ENCODE data around the gene TAGLN2. TPM values are rescaled to one million over a fixed set of nuclear protein-coding genes. Genes with fewer than 3 reads are reported as not detected.

The TAGLN2 gene
- polyA plus RNA-seq, 2 of the 4 experiments (the other 2 are of a cell fraction): 536 to 811 TPM

DNA sequence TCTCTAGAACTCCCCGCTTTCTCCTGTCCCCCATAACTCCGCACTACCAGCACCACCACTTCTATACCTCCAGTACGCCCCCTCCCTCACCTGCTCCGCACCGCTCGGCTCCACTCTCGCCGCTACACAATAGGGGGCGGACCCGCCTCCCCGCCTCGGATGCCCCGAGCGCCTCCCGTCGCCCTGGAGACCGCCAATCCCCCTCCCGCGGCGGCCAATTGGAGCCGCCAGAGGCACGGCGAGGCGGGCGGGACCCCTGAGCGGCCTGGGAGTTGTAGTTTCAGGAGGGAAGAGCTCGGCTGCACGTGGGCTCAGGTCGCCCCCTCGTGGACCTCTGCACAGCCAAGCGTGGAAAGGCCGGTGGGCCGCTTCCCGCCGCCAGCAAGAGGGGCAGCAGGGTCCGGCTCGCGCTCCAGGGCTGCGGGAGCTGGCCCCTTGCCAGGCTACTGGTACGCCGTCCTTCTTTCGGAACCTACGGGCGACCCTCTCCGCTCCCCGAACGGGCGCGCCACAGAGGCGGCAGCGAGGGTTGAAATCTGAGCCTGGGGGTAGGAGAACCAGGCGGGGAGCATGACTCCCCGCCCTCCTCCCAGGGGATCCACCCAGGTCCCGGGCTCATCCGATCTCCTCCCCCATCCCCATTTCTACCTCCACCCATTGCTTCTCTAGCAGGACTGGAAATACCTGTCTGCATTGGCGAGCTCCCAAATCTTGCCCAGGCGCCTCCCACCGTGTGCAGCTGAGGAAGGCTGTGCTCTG, 20.4 kb upstream of the TAGLN2 start, which contains the start of gene IGSF9 (continued):
- TF ChIP-seq, protein P1, sequence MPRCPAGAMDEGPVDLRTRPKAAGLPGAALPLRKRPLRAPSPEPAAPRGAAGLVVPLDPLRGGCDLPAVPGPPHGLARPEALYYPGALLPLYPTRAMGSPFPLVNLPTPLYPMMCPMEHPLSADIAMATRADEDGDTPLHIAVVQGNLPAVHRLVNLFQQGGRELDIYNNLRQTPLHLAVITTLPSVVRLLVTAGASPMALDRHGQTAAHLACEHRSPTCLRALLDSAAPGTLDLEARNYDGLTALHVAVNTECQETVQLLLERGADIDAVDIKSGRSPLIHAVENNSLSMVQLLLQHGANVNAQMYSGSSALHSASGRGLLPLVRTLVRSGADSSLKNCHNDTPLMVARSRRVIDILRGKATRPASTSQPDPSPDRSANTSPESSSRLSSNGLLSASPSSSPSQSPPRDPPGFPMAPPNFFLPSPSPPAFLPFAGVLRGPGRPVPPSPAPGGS (IDR thresholded peaks at IDR 0.05): no peak
- TF ChIP-seq MYC (IDR thresholded peaks at IDR 0.05; ENCODE audit: borderline replicate concordance, low read length): 0 out of 2 replicates have a peak, but pooled peaks have one; percentile 45
- no peak for TF ChIP-seq CBX2 (IDR thresholded peaks at IDR 0.05; ENCODE audit: borderline replicate concordance, low read depth)
- TF ChIP-seq, protein P2, sequence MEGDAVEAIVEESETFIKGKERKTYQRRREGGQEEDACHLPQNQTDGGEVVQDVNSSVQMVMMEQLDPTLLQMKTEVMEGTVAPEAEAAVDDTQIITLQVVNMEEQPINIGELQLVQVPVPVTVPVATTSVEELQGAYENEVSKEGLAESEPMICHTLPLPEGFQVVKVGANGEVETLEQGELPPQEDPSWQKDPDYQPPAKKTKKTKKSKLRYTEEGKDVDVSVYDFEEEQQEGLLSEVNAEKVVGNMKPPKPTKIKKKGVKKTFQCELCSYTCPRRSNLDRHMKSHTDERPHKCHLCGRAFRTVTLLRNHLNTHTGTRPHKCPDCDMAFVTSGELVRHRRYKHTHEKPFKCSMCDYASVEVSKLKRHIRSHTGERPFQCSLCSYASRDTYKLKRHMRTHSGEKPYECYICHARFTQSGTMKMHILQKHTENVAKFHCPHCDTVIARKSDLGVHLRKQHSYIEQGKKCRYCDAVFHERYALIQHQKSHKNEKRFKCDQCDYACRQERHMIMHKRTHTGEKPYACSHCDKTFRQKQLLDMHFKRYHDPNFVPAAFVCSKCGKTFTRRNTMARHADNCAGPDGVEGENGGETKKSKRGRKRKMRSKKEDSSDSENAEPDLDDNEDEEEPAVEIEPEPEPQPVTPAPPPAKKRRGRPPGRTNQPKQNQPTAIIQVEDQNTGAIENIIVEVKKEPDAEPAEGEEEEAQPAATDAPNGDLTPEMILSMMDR (IDR thresholded peaks at IDR 0.05): peak; percentile 60
- no peak for TF ChIP-seq CBX8 (IDR thresholded peaks at IDR 0.05)
- TF ChIP-seq, protein P3, sequence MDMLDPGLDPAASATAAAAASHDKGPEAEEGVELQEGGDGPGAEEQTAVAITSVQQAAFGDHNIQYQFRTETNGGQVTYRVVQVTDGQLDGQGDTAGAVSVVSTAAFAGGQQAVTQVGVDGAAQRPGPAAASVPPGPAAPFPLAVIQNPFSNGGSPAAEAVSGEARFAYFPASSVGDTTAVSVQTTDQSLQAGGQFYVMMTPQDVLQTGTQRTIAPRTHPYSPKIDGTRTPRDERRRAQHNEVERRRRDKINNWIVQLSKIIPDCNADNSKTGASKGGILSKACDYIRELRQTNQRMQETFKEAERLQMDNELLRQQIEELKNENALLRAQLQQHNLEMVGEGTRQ (IDR thresholded peaks at IDR 0.05): peak; percentile 44; the same call in 1 of the 2 replicates
- peak; percentile 56 to 70 for TF ChIP-seq RAD21 (conservative IDR thresholded peaks at IDR 0.05 in 1 of 2, IDR thresholded peaks at IDR 0.05 in 1 of 2)
- no peak for TF ChIP-seq GATA3 (IDR thresholded peaks at IDR 0.05; ENCODE audit: borderline replicate concordance)
- no peak for TF ChIP-seq ESRRA (IDR thresholded peaks at IDR 0.05; ENCODE audit: borderline replicate concordance, low read length)
- TF ChIP-seq, protein P4, sequence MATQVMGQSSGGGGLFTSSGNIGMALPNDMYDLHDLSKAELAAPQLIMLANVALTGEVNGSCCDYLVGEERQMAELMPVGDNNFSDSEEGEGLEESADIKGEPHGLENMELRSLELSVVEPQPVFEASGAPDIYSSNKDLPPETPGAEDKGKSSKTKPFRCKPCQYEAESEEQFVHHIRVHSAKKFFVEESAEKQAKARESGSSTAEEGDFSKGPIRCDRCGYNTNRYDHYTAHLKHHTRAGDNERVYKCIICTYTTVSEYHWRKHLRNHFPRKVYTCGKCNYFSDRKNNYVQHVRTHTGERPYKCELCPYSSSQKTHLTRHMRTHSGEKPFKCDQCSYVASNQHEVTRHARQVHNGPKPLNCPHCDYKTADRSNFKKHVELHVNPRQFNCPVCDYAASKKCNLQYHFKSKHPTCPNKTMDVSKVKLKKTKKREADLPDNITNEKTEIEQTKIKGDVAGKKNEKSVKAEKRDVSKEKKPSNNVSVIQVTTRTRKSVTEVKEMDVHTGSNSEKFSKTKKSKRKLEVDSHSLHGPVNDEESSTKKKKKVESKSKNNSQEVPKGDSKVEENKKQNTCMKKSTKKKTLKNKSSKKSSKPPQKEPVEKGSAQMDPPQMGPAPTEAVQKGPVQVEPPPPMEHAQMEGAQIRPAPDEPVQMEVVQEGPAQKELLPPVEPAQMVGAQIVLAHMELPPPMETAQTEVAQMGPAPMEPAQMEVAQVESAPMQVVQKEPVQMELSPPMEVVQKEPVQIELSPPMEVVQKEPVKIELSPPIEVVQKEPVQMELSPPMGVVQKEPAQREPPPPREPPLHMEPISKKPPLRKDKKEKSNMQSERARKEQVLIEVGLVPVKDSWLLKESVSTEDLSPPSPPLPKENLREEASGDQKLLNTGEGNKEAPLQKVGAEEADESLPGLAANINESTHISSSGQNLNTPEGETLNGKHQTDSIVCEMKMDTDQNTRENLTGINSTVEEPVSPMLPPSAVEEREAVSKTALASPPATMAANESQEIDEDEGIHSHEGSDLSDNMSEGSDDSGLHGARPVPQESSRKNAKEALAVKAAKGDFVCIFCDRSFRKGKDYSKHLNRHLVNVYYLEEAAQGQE (IDR thresholded peaks at IDR 0.05): no peak
- TF ChIP-seq KDM1A (IDR thresholded peaks at IDR 0.05; ENCODE audit: low read depth): no peak
- no peak for TF ChIP-seq SREBF2 (IDR thresholded peaks at IDR 0.05)
- TF ChIP-seq POLR2A (IDR thresholded peaks at IDR 0.05; ENCODE audit: low read length): no peak
- TF ChIP-seq HOXB13 (CRISPR knock-in tag; IDR thresholded peaks at IDR 0.05; ENCODE audit: low read depth): no peak
- TF ChIP-seq, protein P5, sequence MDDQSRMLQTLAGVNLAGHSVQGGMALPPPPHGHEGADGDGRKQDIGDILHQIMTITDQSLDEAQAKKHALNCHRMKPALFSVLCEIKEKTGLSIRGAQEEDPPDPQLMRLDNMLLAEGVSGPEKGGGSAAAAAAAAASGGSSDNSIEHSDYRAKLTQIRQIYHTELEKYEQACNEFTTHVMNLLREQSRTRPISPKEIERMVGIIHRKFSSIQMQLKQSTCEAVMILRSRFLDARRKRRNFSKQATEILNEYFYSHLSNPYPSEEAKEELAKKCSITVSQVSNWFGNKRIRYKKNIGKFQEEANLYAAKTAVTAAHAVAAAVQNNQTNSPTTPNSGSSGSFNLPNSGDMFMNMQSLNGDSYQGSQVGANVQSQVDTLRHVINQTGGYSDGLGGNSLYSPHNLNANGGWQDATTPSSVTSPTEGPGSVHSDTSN (IDR thresholded peaks at IDR 0.05): no peak

DNA sequence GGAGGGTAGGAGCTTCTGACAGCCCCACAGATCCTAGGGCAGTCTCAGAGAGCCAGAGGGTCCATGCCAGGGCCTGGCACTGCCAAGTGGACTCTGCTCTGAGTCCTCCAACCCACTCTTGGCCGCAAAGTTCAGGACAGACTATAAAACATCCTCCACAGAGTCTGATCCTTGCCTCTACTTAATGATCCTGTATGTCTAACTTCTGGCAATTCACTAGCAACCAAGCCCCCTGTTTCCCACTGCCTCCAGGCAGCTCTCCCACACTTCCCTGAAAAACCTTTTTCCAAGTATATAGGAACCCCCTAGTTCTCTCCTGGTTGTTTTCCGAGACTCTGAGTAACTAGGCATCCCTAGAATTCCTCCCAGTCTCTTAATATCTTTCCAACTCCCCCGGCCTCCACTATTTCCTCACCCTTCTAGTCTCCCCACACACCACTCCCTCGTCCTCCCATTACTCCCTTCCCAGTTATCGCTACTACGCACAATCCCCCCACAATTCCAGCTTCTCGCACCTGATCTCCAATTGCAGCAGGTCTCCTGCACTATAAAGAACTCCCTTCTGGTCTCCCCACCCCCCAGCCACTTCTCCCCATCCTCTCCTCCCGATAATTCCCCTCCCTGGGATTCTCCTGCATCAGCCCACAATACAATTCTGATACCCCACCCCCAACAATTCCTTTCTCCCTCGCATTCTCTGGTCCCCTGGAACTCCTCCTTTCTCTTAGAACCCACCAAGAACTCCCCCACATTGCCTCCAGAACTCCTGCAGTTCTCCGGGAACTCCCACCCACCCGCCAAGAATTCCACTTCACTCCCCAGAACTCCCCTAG, 19.5 kb upstream of the TAGLN2 start:
- peak overlapping the region; percentile 40 to 83; a peak in 4 of 6 replicates for H3K27ac ChIP-seq
- DNase-seq (ENCODE audit: low read depth in 1 of 2, low spot score in 1 of 2): no peak
- peak overlapping the region; percentile 41 for H3K4me3 ChIP-seq
- no peaks in the 10 kb centered on the region for H3K9me3 ChIP-seq
- no peak for FAIRE-seq
- TF ChIP-seq NR3C1 (IDR thresholded peaks at IDR 0.05) (no peak), KDM5A (IDR thresholded peaks at IDR 0.05) (no peak), MAFK (IDR thresholded peaks at IDR 0.05; ENCODE audit: partially characterized antibody) (no peak), GATA3 (IDR thresholded peaks at IDR 0.05; ENCODE audit: borderline replicate concordance) (no peak), ZC3H11A (IDR thresholded peaks at IDR 0.05) (no peak), EP300 (IDR thresholded peaks at IDR 0.05) (no peak), EHMT2 (IDR thresholded peaks at IDR 0.05; ENCODE audit: low read depth) (no peak), CHD4 (IDR thresholded peaks at IDR 0.05; ENCODE audit: borderline replicate concordance) (no peak), HOXA7 (CRISPR knock-in tag; IDR thresholded peaks at IDR 0.05) (no peak), JUN (IDR thresholded peaks at IDR 0.05) (no peak), JUNB (IDR thresholded peaks at IDR 0.05) (no peak), ESRRA (IDR thresholded peaks at IDR 0.05; ENCODE audit: borderline replicate concordance, low read length) (no peak)
- ATAC-seq: no peak
- ChIA-PET POLR2A (interaction anchor here (1.0 kb wide), 1 partner anchor 19 kb away, joined by 3 read pairs; the partner anchor contains the start of gene TAGLN2), CTCF (interaction anchor here (1.0 to 4.2 kb wide), 12 partner anchors 9 to 62 kb away, joined by 4 to 31 read pairs (median 10); partner anchors contain the start of gene SLAMF9)
- WGBS (ENCODE audit: missing lambda C conversion rate): 71% methylated on average over 11 of the region's 11 CpGs
- peak overlapping the region; percentile 84 for H3K4me2 ChIP-seq
- H3K4me1 ChIP-seq: peaks cover 5% of the 10 kb centered on the region; the same call in 1 of the 3 replicates

Measured in A549 (cell line).